Spleen (tissue), 11 donors: ENCODE results near the gene SMIM35. TPM values are rescaled to one million over a fixed set of nuclear protein-coding genes. Genes with fewer than 3 reads are reported as not detected.

Experiments used
- DNase-seq: peaks from one replicate; pipeline ENCODE4 v3.0.0-alpha.2; 2020
- H3K27ac ChIP-seq, 8 donors: fragments of 200-600 bp; sonication (generic) in 7 of 8; 1 replicate in 4 of 8; 2 replicates in 4 of 8; pipeline versions ENCODE4 v1.5.0 to v1.8.0; 2016 to 2021; ENCODE audit warnings: inconsistent platforms in 4 of 8, mild to moderate bottlenecking in 4 of 8, moderate library complexity in 1 of 8
- H3K27me3 ChIP-seq, 7 donors: fragments of 200-600 bp; sonication (generic) in 6 of 7; replicated peaks in 1 of 7; 1 replicate in 4 of 7; 2 replicates in 3 of 7; pipeline versions ENCODE4 v1.5.0 to v1.8.0; 2016 to 2021; ENCODE audit warnings: inconsistent platforms in 3 of 7, mild to moderate bottlenecking in 1 of 7
- H3K36me3 ChIP-seq, 6 donors: fragments of 200-600 bp; sonication (generic) in 5 of 6; 1 replicate in 4 of 6; 2 replicates in 2 of 6; pipeline versions ENCODE4 v1.5.0 to v1.8.0; 2016 to 2021; ENCODE audit warnings: inconsistent platforms in 2 of 6
- H3K4me1 ChIP-seq, 6 donors: fragments of 200-600 bp; sonication (generic) in 5 of 6; 1 replicate in 3 of 6; 2 replicates in 3 of 6; pipeline versions ENCODE4 v1.5.0 to v1.8.0; 2016 to 2021; ENCODE audit warnings: inconsistent platforms in 3 of 6
- H3K4me3 ChIP-seq, 8 donors: fragments of 200-600 bp; sonication (generic) in 7 of 8; 1 replicate in 4 of 8; 2 replicates in 4 of 8; pipeline versions ENCODE4 v1.5.0 to v1.8.0; 2016 to 2021; ENCODE audit warnings: inconsistent platforms in 4 of 8, mild to moderate bottlenecking in 4 of 8, moderate library complexity in 2 of 8
- H3K9me3 ChIP-seq, 8 donors: fragments of 200-600 bp; sonication (generic) in 7 of 8; 1 replicate in 4 of 8; 2 replicates in 4 of 8; pipeline versions ENCODE4 v1.5.0 to v1.8.0; 2016 to 2021; ENCODE audit warnings: inconsistent platforms in 4 of 8
- POLR2A ChIP-seq, 3 donors: fragments of 450-650 bp; IDR thresholded peaks; one replicate each; pipeline ENCODE4 v1.5.1; 2017; ENCODE audit warnings: antibody characterized with exemption in 3 of 3, mild to moderate bottlenecking in 1 of 3
- POLR2AphosphoS5 ChIP-seq, 3 donors: sonication (generic); formaldehyde crosslinking; IDR thresholded peaks; one replicate each; pipeline ENCODE4 v1.5.1; 2017; ENCODE audit warnings: antibody characterized with exemption in 3 of 3
- WGBS, 5 donors: extraction: QIAGEN DNeasy Blood & Tissue Kit in 3 of 5; methylation state at CpG; one replicate each; pipeline versions ENCODE4 v1.1.5 to v1.1.7; 2013 to 2018; 5-methylcytosine and 5-hydroxymethylcytosine counted together
- intact Hi-C: fragments of 100-400 bp; cut with DNase I; formaldehyde crosslinking; loops from one replicate; pipeline ENCODE4 v1.15.0; 2023; ENCODE audit warnings: low total_unique reads
- polyA plus RNA-seq, 3 donors: library from polyadenylated mRNA; stranded (reverse); fragments of 200-250 nt; gene quantifications; one replicate each; pipeline ENCODE4 v1.2.1, GENCODE V29; 2013
- total RNA-seq, 7 donors: library from RNA; depleted of rRNA in 3 of 7; stranded (reverse); fragments of >200 nt in 3 of 7; fragmentation: NEBNext Ultra II Directional in 4 of 7; extraction: Animal tissue kit (Norgen Biotek cat#: 25700) in 4 of 7; gene quantifications; one replicate each; pipeline versions ENCODE4 v1.1.0 to v1.2.1, GENCODE V29; 2016 to 2021
- TF ChIP-seq, protein P1 (sequence below), 11 experiments: fragments of 200-600 bp in 7 of 11; fragments of 450-650 bp in 4 of 11; sonication (generic) in 4 of 11; IDR thresholded peaks in 8 of 11; conservative IDR thresholded peaks in 3 of 11; 1 replicate in 7 of 11; 2 replicates in 4 of 11; pipeline versions ENCODE4 v1.4.0 to v1.8.0; 2016 to 2021; ENCODE audit warnings: antibody characterized with exemption in 11 of 11, inconsistent platforms in 4 of 11, mild to moderate bottlenecking in 1 of 11
- donor health status: healthy with polysubstance abuse.
- donor health status: DM: no; HTN: no; CAD: no; lungs with moderate emphysema.
- donor health status: DM: no; HTN: no; CAD: no.
- donor health status: Bipolar disorder and iron deficiency.
- donor health status: healthy.
- donor health status: DM: no; HTN: no; CAD: no.
- donor health status: DM: yes; HTN: yes; CAD: no.

The SMIM35 gene
- total and polyA plus RNA-seq, 10 donors, result 0.16 to 1.3 (median 0.39) TPM

DNA sequence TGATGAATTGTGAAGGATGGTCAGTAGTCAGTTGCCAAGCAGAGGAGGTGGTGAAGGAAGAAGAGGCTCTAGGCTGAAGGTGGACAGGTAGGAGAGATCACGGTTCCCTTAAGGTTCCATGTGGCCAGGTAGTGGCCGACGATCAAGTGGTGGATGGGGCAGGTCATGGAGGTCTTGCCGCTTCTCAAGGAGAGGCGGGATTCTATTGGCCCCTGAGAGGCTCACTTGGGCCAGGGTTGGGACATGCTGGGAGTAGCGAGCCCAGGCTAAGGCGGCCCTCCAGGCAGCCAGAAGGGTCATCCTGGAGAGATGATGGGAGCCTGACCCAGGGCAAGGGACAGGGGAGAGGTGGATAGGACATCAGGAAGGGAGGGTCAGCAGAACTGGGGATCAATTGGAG lies 30.8 kb downstream of the SMIM35 start:
- Histone ChIP-seq H3K9me3 (no peaks in the 10 kb centered on the region), H3K36me3 (no peaks in the 10 kb centered on the region), H3K27me3 (no peaks in the 10 kb centered on the region), H3K27ac (no peak overlapping the region), H3K4me1 (peaks cover 4 to 28% (median 27%) of the 10 kb centered on the region in 6 donors), H3K4me3 (no peak overlapping the region)
- TF ChIP-seq POLR2AphosphoS5 (IDR thresholded peaks at IDR 0.05), result no peak
- no peak for TF ChIP-seq POLR2A (IDR thresholded peaks at IDR 0.05)
- TF ChIP-seq, protein P1, sequence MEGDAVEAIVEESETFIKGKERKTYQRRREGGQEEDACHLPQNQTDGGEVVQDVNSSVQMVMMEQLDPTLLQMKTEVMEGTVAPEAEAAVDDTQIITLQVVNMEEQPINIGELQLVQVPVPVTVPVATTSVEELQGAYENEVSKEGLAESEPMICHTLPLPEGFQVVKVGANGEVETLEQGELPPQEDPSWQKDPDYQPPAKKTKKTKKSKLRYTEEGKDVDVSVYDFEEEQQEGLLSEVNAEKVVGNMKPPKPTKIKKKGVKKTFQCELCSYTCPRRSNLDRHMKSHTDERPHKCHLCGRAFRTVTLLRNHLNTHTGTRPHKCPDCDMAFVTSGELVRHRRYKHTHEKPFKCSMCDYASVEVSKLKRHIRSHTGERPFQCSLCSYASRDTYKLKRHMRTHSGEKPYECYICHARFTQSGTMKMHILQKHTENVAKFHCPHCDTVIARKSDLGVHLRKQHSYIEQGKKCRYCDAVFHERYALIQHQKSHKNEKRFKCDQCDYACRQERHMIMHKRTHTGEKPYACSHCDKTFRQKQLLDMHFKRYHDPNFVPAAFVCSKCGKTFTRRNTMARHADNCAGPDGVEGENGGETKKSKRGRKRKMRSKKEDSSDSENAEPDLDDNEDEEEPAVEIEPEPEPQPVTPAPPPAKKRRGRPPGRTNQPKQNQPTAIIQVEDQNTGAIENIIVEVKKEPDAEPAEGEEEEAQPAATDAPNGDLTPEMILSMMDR (IDR thresholded peaks at IDR 0.05 in 8 of 11, conservative IDR thresholded peaks at IDR 0.05 in 3 of 11), result no peak
- 90 to 96% (median 96%) methylated on average over 7 of the region's 7 CpGs for WGBS, 5 donors
- intact Hi-C loops, result loop anchor here (10.0 kb wide), 2 partner anchors 211 to 251 kb away; no protein-coding TSS in a partner anchor
- DNase-seq, result no peak

DNA sequence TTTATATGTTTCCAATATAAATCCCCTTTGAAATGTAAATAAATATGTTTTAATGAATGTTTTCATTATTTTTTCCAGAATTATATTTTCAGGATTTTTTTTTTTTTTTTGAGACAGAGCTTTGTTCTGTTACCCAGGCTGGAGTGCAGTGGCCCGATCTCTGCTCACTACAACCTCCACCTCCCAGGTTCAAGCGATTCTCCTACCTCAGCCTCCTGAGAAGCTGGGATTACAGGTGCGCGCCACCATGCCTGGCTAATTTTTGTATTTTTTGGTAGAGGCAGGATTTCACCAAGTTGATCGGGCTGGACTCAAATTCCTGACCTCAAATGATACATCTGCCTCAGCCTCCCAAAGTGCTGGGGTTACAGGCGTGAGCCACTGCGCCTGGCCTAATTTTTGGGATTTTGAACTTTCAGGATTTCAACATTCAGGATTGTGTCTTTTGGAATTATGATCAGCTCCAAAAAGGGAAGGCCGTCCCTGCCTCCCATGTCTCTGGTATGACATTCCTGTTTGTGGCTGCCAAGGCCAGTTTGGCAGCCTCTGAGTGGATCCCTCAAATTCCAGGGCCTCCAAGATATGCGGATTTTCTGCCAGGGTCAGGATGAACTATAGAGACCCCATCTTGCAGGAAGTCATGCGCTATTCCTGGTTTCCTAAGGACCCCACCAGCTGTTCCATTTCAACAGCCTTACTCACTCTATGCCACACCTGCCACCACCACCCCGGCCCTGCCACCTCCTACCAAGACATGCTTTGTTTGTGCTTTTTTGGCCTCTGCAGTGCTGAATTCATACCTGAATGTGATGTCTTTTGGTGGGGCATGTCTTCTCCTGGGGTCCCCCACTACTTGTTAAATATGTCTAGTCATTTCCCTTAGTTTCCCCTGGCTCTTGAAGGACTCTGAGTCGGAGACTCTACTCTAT lies 31.8 kb downstream of the SMIM35 start:
- WGBS, 5 donors, result 69 to 84% (median 79%) methylated on average over 12 of the region's 12 CpGs
- Histone ChIP-seq H3K27me3 (no peaks in the 10 kb centered on the region), H3K36me3 (no peaks in the 10 kb centered on the region), H3K4me1 (peaks cover 4 to 36% (median 32%) of the 10 kb centered on the region in 6 donors), H3K27ac (no peak overlapping the region), H3K4me3 (no peak overlapping the region), H3K9me3 (no peaks in the 10 kb centered on the region)
- DNase-seq, result no peak
- TF ChIP-seq, protein P1 (IDR thresholded peaks at IDR 0.05 in 8 of 11, conservative IDR thresholded peaks at IDR 0.05 in 3 of 11), result no peak
- TF ChIP-seq POLR2AphosphoS5 (IDR thresholded peaks at IDR 0.05) (no peak), POLR2A (IDR thresholded peaks at IDR 0.05) (no peak)
- intact Hi-C loops, result loop anchor here (5.0 to 10.0 kb wide), 3 partner anchors 210 to 628 kb away; no protein-coding TSS in a partner anchor

DNA sequence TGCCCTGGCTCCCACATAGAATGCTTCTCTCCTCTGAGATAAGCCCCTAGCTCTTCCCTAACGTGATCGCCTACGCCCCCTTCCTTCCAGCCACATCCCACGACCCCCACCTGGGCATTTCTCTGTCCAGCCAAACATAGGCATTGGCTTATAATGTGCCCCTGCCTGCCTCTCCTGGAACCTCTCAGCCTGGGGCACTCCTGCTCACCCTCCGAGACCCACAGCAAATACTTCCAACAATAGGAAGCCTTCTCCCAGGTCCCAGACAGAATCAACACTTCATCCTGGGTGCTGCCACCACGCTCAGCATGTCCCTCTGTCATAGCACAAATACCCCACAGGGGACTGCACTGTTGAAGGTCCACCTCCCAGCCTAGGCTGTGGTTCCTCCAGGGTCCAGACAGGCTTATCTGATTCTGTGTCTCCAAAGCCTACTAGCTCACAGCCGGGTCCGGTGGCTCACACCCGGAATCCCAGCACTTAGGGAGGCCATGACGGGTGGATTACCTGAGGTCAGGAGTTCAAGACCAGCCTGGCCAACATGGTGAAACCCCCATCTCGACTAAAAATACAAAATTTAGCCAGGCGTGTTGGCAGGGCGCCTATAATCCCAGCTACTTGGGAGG lies 34.1 kb downstream of the SMIM35 start:
- Histone ChIP-seq H3K4me3 (no peak overlapping the region), H3K27ac (peak overlapping the region in 5 of 8 donors; percentile 38 to 81 (median 67)), H3K4me1 (peaks cover 4 to 49% (median 35%) of the 10 kb centered on the region in 6 donors), H3K36me3 (no peaks in the 10 kb centered on the region), H3K9me3 (no peaks in the 10 kb centered on the region), H3K27me3 (no peaks in the 10 kb centered on the region)
- intact Hi-C loops, result loop anchor here (5.0 to 10.0 kb wide), 3 partner anchors 208 to 625 kb away; no protein-coding TSS in a partner anchor
- DNase-seq, result no peak
- WGBS, 5 donors, result 74 to 89% (median 81%) methylated on average over 10 to 13 of the region's 13 CpGs
- no peak for TF ChIP-seq POLR2AphosphoS5 (IDR thresholded peaks at IDR 0.05)
- no peak for TF ChIP-seq POLR2A (IDR thresholded peaks at IDR 0.05)
- TF ChIP-seq, protein P1 (IDR thresholded peaks at IDR 0.05 in 8 of 11, conservative IDR thresholded peaks at IDR 0.05 in 3 of 11), result no peak
